MM.1S (cell line): Measurements from ENCODE around the gene SPINT2.

ENCODE experiments used
- DNase-seq: peaks from one replicate; pipeline ENCODE4 v3.0.0-alpha.2; 2015
- H2AFZ ChIP-seq: fragments of 300-600 bp; sonication (generic); 2 replicates; pipeline ENCODE4 v1.6.0; 2016; ENCODE audit warnings: antibody characterized with exemption, low read length
- H3F3A ChIP-seq: fragments of 300-600 bp; sonication (generic); 2 replicates; pipeline ENCODE4 v1.6.1; 2016; ENCODE audit warnings: mild to moderate bottlenecking, antibody characterized with exemption, low read length, moderate library complexity, mixed read lengths; ENCODE audit not compliant: insufficient read depth
- H3K27ac ChIP-seq: fragments of 300-600 bp; sonication (generic); 2 replicates; pipeline ENCODE4 v1.5.1; 2016; ENCODE audit warnings: mild to moderate bottlenecking, low read length
- H3K27me3 ChIP-seq: fragments of 300-600 bp; sonication (generic); replicated peaks from 2 replicates; pipeline ENCODE4 v1.6.0; 2016; ENCODE audit warnings: low read length; ENCODE audit not compliant: insufficient read depth
- H3K36me3 ChIP-seq: fragments of 300-600 bp; sonication (generic); replicated peaks from 2 replicates; pipeline ENCODE4 v1.6.1; 2016; ENCODE audit warnings: mild to moderate bottlenecking, low read length, mixed read lengths; ENCODE audit not compliant: insufficient read depth
- H3K4me1 ChIP-seq: fragments of 300-600 bp; sonication (generic); 2 replicates; pipeline ENCODE4 v1.6.1; 2016; ENCODE audit warnings: low read length, mixed read lengths
- H3K4me2 ChIP-seq: fragments of 300-600 bp; sonication (generic); 2 replicates; pipeline ENCODE4 v1.6.0; 2016; ENCODE audit warnings: low read depth, low read length
- H3K4me3 ChIP-seq: fragments of 300-600 bp; sonication (generic); 2 replicates; pipeline ENCODE4 v1.5.1; 2016; ENCODE audit warnings: low read length, mixed read lengths
- H3K79me2 ChIP-seq: fragments of 300-600 bp; sonication (generic); 2 replicates; pipeline ENCODE4 v1.6.1; 2016; ENCODE audit warnings: mixed run types, low read length, mixed read lengths
- H3K9ac ChIP-seq: fragments of 300-600 bp; sonication (generic); 2 replicates; pipeline ENCODE4 v1.6.1; 2016; ENCODE audit warnings: low read length, mixed read lengths
- H3K9me2 ChIP-seq: fragments of 300-600 bp; sonication (generic); replicated peaks from 2 replicates; pipeline ENCODE4 v1.6.1; 2016; ENCODE audit warnings: mild to moderate bottlenecking, low read length, mixed read lengths; ENCODE audit not compliant: insufficient read depth
- H3K9me3 ChIP-seq: fragments of 300-600 bp; sonication (generic); replicated peaks from 2 replicates; pipeline ENCODE4 v1.6.1; 2016; ENCODE audit warnings: mild to moderate bottlenecking, low read length, mixed read lengths; ENCODE audit not compliant: insufficient read depth
- H4K20me1 ChIP-seq: fragments of 300-600 bp; sonication (generic); 2 replicates; pipeline ENCODE4 v1.6.1; 2016; ENCODE audit warnings: mild to moderate bottlenecking, low read length, moderate library complexity, mixed read lengths; ENCODE audit not compliant: insufficient read depth
- EZH2 ChIP-seq: fragments of 300-600 bp; sonication (generic); optimal IDR thresholded peaks from 2 replicates; pipeline ENCODE3; 2017; ENCODE audit warnings: low read depth, mild to moderate bottlenecking, antibody characterized with exemption, low read length, mixed read lengths
- EZH2phosphoT487 ChIP-seq: fragments of 300-600 bp; sonication (generic); IDR thresholded peaks from 2 replicates; pipeline ENCODE4 v1.6.1; 2018; ENCODE audit warnings: antibody characterized with exemption, low read length
- TF ChIP-seq, protein P1 (sequence below): fragments of 300-600 bp; sonication (generic); IDR thresholded peaks from 2 replicates; pipeline ENCODE4 v1.5.1; 2016; ENCODE audit warnings: antibody characterized with exemption, low read length, mixed read lengths

Gene SPINT2

DNA sequence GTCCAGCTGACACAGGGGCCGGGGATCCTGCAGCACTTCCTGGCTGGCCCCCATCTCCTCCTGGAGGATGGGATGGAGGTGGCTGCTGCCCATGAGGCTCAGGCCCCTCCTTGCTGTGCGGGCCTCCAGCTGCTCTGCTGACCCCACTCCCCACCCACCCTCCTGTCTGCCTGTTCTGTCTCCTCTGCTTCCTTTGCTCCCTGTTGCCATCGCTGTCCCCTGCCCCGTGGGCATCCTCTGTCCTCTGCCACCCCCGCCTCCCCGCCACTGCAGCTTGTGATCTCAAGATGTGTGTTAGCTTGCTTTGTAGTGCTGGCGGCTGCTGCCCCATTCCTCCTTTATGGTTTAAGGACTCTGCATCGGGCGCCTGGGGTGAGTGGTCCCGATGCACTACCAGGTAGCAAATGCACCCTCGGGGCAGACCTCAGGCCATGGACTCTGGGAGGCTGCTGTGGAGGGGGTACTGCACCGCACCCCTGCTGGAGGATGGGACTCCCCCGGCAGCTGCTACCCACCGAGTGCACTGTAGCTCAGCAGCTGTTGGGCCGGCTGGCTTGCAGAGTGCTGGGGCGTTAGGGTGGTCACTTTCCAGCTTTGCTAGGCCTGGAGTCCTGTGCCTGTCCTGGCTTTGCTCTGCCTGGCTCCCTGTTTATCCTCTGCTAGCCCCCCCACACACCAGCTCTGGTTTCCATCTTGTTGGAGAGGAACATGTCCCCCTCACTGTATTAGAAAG lies 23.9 kb downstream of the SPINT2 start:
- DNase-seq, result no peak
- Histone ChIP-seq H3K4me2 (no peak overlapping the region), H3K9ac (no peak overlapping the region)

DNA sequence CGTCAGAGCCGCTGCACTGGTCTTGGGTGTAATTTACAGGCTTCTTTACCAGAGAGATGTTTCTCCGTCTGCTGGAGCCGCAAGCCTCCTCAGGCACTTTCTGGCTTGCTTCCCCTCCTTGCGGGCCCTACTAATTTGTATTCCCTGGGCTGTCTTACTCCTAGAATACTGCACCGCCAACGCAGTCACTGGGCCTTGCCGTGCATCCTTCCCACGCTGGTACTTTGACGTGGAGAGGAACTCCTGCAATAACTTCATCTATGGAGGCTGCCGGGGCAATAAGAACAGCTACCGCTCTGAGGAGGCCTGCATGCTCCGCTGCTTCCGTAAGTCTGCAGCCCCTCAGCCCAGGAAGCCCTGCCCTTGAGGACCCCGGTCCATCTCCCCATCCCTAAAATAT lies 25.6 kb downstream of the SPINT2 start:
- no peak overlapping the region for H3K27ac ChIP-seq
- no peaks in the 10 kb centered on the region for H3K36me3 ChIP-seq

More for the DNA sequence above, 23.9 kb downstream of the SPINT2 start:
- no peaks in the 10 kb centered on the region for H3K79me2 ChIP-seq
- no peak overlapping the region for H3K27ac ChIP-seq
- H3K9me3 ChIP-seq, result no peaks in the 10 kb centered on the region
- H2AFZ ChIP-seq, result no peak overlapping the region
- no peaks in the 10 kb centered on the region for H3K36me3 ChIP-seq
- H4K20me1 ChIP-seq, result no peaks in the 10 kb centered on the region
- H3K4me1 ChIP-seq, result no peaks in the 10 kb centered on the region
- no peaks in the 10 kb centered on the region for H3K9me2 ChIP-seq
- no peaks in the 10 kb centered on the region for H3F3A ChIP-seq
- TF ChIP-seq, protein P1, sequence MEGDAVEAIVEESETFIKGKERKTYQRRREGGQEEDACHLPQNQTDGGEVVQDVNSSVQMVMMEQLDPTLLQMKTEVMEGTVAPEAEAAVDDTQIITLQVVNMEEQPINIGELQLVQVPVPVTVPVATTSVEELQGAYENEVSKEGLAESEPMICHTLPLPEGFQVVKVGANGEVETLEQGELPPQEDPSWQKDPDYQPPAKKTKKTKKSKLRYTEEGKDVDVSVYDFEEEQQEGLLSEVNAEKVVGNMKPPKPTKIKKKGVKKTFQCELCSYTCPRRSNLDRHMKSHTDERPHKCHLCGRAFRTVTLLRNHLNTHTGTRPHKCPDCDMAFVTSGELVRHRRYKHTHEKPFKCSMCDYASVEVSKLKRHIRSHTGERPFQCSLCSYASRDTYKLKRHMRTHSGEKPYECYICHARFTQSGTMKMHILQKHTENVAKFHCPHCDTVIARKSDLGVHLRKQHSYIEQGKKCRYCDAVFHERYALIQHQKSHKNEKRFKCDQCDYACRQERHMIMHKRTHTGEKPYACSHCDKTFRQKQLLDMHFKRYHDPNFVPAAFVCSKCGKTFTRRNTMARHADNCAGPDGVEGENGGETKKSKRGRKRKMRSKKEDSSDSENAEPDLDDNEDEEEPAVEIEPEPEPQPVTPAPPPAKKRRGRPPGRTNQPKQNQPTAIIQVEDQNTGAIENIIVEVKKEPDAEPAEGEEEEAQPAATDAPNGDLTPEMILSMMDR, result no peak
- TF ChIP-seq EZH2, result no peak
- no peak for TF ChIP-seq EZH2phosphoT487
- no peak overlapping the region for H3K4me3 ChIP-seq
- peaks cover 19% of the 10 kb centered on the region for H3K27me3 ChIP-seq

DNA sequence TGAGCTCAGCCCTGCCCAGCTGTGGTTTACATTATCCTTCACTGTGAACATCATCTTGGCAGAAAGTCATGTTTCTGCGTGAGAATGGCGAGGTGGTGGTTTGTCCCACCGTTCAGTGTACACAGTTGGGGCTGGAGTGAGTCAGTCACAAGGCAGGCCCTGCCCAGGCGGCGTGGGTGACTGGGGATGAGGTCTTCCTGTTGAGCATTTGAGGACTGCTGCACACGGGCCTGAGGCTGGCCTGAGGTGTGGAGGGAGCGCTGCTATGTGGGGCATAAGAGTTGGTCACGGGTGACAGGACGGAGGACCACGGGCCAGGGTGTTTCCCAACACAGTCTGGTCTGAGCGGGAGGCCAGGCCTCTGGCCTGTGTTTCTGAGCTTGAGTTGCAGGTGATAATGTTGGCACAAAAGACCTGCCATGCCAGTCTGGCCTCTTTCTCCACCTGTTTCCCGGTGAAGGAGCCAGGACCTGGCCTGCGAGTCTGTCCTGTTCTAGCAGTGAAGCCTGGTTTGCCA lies 26.3 kb downstream of the SPINT2 start:
- H3K9me2 ChIP-seq, result no peaks in the 10 kb centered on the region
- H4K20me1 ChIP-seq, result no peaks in the 10 kb centered on the region
- no peaks in the 10 kb centered on the region for H3K4me1 ChIP-seq
- peaks cover 24% of the 10 kb centered on the region for H3K27me3 ChIP-seq
- H3K36me3 ChIP-seq, result no peaks in the 10 kb centered on the region
- no peak overlapping the region for H3K9ac ChIP-seq
- TF ChIP-seq EZH2phosphoT487 (no peak), EZH2 (no peak)
- TF ChIP-seq, protein P1, result no peak
- H3K79me2 ChIP-seq, result no peaks in the 10 kb centered on the region
- H2AFZ ChIP-seq, result no peak overlapping the region
- no peaks in the 10 kb centered on the region for H3K9me3 ChIP-seq
- H3K4me3 ChIP-seq, result no peak overlapping the region
- DNase-seq, result no peak
- no peak overlapping the region for H3K4me2 ChIP-seq
- H3K27ac ChIP-seq, result no peak overlapping the region
- H3F3A ChIP-seq, result no peaks in the 10 kb centered on the region

More for the DNA sequence above, 25.6 kb downstream of the SPINT2 start:
- no peak overlapping the region for H3K4me2 ChIP-seq
- no peak overlapping the region for H2AFZ ChIP-seq
- H3K4me1 ChIP-seq, result no peaks in the 10 kb centered on the region
- TF ChIP-seq, protein P1, result no peak
- TF ChIP-seq EZH2 (no peak), EZH2phosphoT487 (no peak)
- no peak overlapping the region for H3K9ac ChIP-seq
- H3K27me3 ChIP-seq, result peaks cover 24% of the 10 kb centered on the region
- H3K9me2 ChIP-seq, result no peaks in the 10 kb centered on the region
- no peaks in the 10 kb centered on the region for H4K20me1 ChIP-seq
- no peak overlapping the region for H3K4me3 ChIP-seq
- H3K9me3 ChIP-seq, result no peaks in the 10 kb centered on the region
- no peaks in the 10 kb centered on the region for H3K79me2 ChIP-seq
- H3F3A ChIP-seq, result no peaks in the 10 kb centered on the region
- no peak for DNase-seq
